GM21390 (cell line): ENCODE measurements around the gene NDST3.

Experiments
- ATAC-seq: cut with Tn5 transposase; IDR thresholded peaks from one replicate; pipeline ENCODE4 v1.9.1; 2021; ENCODE audit not compliant: unreplicated experiment

The NDST3 gene

DNA sequence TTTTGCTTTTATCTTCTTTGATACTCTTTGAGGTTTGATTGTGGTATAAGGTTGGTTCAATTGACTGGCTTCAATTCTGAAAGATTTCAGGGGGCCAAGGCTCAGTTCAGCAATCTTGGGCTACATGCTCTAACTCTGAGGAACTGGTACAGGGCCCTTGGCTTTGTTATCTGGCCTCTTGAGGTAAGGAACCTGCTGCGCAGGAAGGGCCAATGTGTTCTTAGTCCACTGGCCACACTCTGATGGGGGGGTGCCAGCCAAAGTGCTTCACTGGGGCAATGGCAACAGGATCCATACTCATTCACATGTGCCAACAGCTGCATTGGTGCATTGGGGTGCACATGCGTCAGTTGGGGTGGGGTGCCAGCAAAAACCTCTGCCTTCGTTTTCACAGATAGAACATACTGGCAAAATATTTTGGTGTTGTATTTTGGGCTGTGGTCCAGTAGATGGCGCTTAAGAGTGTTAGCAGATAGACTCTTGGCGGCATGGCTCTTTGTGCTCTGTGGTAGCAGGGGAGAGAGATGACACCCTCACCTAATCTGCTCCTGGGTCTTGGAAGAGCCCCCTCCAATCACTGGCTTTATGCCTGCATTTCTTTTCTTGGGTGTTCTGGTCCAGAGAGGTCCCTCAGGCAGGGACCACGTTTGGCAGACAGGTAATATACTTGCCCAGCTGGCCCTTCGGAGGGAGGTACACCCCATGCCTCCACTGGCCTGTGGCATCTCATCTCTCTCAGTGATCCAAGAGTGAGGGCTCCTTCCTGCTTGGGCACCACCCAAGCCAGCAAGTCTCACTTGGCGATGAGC is 42.9 kb downstream of the NDST3 start:
- peak; percentile 86 for ATAC-seq

DNA sequence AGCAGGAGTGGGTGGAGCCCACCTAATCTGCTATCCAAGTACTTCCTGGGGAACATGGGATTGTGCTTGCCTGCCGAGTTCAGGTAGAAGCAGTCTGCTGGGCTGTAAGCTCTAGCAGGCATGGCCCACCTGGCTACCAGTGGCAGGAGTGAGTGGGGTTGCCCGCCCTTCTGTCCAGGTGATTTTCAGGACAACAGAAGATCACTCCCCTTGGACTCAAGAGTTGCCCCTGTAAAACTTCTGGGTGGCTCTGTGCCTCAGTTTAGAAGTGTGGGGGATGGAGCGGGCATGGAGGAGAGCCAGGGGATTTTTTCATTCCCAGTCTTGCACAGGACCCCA is 43.5 kb downstream of the NDST3 start:
- ATAC-seq, result no peak

DNA sequence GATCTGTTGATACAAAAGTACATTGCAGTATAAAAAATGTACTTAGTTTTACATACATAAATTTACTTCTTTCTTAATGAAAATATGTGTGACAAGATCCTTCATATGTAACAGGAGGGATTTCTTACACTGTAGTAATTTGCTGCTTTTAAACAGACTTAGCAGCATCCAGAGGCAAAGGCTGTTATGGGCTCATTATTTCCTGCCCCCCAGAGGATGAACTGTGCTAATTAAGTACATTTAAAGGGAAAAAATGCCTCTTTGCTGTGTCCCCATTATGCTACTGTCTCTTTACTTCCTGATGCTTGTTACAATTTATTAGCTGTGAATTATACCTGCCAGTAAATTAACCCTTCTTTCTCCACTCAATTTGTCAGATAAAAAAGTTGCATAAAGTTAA is 47.1 kb downstream of the NDST3 start:
- ATAC-seq, result no peak

DNA sequence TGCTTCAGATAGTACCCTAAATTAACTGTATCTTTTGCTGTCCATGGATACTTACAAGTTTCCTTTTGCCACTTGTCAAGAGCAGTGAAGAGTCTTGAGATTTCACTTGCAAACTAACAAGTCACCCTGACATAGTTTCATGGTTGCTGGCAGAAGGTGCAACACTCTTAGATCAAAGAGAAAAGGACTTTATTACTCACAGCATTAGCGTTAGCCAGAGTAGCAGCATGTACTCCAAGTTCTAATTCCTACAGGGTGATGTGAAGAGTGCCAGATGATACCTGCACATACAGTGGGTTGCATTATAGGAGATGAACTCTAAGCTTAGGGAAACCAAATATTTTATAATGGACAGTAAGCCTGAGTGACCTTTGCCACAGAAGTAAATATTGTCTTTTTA is 47.9 kb downstream of the NDST3 start:
- ATAC-seq, result no peak

DNA sequence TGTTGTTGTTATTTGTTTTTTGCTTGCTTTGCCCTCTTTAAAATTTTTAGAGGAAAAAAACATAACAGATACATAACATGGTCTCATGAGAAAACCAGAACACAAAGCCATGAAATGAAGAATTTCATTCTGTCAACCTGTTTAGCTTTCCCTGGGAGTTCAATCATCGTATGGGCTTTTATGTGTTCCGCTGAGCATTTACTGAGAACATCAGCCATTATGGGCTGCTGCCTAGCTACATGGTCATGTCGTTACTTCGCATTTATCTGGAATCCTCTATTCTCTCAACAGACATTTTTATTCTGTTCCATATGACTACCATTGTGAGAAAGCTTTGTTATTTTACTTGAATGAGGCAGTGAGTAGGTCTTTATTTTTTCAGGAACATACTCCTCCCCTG is 51.4 kb downstream of the NDST3 start:
- ATAC-seq, result no peak

DNA sequence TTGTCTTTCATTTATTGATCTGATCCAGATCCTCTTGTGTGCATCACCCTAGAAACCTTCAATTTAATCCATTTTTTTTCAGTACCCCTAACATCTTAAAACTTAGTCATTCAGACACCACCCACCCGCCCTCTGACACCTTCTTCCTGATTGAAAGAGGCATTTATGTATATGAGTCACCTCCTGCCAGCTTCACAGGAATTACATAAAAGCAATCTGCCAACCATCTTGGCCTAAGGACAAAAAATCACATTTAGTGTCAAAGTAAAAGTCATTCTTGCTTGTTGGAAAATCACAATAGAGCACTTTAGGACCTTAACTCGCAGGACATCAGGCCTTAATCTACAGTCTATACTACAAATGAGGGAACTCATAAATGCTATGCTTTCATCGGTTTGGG is 52.1 kb downstream of the NDST3 start:
- no peak for ATAC-seq

DNA sequence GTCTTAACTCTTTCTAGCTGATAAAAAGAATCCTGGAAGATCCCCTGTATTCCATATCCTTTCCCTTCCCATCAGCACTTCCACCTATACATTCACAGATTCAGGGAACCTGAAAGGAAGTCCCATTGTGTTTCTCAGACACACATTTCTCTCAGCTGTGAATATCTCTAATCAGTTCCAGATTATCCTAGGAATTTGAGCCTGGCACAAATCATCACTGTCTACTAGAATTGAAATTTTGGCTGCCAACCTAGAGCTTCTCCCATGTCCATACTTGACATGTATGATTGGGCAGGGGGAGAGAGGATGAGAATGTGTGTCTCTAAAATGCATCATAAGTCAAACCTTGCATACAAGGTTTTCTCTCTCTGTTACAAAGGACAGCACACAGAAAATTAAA is 53.1 kb downstream of the NDST3 start:
- ATAC-seq, result no peak

DNA sequence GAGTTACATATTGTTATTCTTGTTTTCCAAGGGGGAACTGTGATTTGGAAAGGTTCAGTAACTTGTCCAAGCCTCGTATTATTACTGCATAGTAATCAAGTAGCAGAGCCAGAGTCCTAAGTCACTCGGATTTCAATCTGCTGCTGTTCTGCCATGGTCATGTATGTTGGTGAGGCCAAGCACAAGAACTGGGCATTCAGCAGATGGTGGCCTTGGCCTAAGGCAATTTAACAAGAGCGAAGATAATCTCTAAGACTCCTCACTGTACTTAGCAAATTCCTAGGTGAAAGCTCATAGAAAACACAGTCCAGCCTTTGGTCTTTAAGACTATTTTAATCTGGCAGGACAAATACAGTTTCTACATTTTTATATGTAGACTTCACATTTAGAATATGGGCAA is 64.8 kb downstream of the NDST3 start:
- ATAC-seq, result no peak

DNA sequence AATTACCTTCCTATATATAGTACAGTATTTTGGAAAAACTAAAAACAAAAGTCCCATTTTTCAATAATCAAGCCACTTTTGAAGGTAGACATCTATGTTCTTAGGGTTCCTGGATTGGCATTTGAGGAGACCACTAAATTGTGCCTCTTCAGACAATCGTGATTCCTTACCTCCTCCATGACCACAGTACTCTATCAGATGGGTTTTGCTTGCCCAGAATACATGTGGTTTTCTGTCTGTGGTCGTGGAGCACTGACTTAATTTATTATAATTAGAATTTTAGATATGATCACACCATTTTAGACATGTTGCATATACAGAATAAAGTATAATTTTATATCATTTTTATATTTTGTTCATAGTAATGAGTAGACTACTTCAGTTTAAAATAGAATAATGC is 67.9 kb downstream of the NDST3 start:
- no peak for ATAC-seq

DNA sequence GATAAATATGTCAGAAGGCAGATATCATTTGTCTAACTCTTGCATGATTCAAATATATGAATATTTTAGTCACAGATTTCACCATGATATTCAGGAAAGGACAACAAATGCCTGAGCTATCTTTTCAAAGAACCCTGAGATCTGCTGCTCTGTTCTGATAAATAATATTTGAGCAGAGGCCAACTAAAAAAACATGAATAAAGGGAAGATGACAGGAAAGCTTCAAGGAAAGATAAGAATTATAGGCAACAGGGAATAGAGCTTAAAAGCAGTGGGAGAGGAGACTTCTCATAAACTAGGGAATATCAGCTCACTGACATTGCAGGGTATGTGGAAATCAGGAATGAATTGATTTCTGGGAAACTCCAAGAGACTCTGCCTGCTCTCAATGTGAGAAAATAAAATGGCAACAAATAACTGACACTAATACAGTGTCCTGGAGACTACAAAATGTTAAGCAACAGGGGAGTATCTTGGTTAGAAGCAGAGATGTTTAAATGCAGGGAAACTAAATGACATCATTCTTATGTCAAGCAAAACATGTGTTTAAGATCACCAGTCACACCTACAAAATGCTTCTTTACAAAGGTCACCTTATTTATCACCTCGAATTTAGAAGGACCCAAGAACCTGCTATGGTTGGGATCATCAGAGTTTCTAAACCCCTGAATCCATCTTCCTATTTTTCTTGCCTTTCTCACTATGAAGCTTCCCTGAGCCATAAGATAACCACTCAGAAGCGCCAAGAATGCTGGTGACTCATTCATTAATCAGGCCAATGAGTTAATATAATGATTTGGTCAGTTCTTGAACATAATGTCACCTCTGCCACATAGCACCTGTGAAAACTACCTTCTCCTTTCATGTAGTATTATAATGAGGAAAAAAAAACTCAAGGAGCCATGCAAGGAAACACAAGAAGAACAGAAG is 78.1 kb downstream of the NDST3 start:
- ATAC-seq, result no peak

DNA sequence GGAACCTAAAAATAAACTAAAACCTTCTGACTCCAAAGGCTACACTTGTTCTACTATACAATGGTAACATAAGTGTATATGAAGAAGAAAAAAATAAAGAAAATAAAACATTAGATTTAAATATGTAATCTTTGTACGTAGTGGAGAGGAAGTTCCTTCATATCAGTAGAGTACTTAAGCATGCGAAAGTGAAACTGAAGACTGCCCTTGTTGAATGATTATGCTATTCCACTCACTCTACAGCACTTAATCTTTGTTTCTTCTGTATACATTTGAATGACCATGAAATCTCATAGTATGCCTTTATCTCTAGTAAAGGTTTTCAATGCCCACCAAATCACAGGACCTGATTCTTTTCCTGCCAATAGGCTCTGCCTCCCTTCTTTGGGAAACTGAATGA is 78.9 kb downstream of the NDST3 start:
- ATAC-seq, result peak; percentile 90

DNA sequence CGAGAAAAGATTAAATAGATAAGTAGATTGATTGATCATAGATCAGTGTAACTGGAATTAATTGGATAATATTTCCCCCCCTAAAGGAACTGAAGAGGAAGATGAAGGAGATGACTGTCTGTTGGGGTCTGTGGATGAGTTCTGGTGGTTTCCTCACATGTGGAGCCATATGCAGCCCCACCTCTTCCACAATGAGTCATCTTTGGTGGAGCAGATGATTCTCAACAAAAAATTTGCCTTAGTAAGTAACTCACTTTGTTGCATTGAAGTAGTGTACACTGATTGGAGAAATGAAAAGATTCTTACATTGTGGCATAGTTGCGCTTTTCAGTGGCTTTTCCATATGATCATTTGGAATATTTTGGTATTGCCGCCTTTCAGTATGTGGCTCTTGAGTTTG is 80.4 kb downstream of the NDST3 start:
- no peak for ATAC-seq

DNA sequence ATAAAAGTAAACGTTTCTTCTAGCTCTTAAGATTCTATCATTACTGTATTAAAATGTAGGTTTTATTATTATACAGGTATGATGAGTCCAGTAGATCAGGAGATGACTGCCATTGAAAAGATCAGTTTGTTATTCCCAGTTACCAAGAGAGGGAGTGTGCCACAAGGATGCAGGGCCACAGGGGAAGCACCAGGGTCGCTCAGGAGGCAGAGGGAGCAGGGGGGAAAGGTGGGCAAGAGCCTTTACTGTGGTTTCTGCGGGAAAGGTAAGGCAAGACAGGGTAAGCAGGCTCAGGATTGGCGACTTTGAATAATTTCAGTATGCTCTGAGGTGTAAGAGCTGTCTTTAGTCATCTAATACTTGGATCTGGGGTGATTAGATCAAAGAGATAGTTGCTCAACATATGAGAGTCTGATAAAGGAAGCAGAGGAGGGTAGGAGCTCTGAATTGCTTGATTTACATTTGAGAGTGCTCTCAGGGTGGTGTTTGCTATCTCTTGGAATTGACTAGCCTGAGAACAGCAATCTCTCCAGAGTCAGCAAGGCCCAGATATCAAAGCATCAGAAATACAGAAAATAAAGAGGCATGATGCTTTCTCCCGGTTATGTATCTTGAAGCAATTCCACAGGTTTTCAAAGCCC is 86.0 kb downstream of the NDST3 start:
- ATAC-seq, result no peak

DNA sequence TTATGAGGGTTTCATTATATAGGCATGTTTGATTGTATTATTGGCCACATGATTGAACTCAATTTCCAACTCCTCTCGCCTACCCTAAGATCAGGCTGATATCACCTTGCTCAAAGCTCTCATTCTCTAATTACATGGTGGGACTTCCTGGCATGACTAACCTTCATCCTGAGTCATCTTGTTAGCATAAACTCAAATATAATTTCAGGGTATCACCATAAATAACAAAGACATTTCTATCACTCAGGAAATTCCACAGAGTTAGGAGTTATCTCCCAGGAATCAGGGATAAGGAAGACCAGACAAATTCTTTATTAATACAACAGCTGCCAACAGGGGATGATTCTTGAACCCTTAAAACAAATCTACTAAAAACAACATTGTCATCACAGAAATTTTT is 90.7 kb downstream of the NDST3 start:
- no peak for ATAC-seq

DNA sequence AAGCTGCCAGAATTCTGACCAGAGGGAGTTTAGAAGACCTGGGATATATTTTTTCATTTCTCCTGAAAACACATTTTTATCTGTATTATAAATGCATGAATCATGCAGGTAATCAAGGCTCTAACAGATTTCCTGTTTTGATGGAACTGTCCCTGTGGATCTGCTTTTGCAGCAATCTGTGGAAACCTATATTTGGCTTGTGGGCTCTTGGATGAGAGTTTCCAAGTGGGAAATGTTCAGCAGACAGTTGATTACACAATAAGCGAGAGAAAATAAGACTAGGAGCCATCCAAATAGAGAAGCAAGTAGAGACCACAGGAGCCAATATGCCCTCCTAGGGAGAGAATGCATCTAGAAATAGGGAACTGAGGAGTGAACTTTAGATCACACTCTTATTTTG is 105.0 kb downstream of the NDST3 start:
- ATAC-seq, result no peak

DNA sequence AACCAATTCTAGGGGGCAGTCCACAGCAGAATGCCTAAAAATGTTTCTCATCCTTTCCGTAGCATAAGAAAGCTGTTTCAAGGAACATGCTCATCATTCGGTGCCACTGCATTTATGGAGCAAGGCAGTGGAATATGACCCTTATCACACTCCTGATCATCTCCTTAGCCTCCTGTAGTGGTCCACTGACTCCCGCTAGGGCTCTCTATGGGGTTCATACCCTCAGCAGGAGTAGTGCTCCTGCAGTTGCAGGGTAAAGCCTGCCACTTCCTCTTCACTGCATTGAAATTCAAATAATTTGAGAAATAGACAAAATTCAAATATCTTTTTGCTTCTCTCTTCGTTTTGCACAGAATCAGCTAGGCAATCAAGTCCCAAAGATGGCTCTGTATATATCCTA is 107.0 kb downstream of the NDST3 start:
- ATAC-seq, result no peak

DNA sequence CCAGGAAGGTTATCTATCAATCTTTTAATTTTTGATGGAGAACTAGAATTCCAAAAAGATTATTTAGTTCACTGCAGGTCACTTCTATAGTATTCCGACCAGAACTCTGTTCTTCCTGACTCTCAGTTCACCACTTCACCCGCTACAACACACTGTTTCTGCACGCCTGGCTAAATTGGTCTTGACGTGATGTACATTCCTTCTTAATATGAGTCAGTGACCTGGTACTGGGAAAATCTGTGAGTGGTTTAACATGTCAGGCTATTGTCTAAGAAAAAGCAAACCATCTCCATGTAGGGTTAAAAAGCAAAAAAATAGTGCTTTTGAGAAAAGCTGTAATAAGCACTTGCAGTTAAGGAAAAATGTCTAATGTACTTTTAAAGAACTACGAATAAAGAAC is 120.4 kb downstream of the NDST3 start:
- ATAC-seq, result no peak

DNA sequence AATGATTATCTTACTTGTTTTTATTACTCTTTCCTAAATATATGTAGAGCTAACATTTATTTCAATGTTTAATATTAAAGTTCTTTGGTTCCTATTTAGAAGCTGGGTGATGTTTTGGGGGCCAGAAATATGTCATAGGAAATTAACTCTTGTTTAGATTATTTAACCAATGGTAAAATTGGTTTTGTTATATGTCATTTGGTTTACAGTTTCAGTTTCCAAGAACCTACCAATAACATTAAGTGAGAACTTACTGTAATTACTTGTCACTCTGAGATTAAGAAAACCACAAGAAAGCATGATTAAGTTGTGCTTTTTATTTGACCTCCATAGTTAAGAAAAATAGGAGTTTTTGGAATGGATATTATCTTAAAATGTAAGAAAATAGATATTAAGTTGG is 121.2 kb downstream of the NDST3 start:
- ATAC-seq, result no peak

DNA sequence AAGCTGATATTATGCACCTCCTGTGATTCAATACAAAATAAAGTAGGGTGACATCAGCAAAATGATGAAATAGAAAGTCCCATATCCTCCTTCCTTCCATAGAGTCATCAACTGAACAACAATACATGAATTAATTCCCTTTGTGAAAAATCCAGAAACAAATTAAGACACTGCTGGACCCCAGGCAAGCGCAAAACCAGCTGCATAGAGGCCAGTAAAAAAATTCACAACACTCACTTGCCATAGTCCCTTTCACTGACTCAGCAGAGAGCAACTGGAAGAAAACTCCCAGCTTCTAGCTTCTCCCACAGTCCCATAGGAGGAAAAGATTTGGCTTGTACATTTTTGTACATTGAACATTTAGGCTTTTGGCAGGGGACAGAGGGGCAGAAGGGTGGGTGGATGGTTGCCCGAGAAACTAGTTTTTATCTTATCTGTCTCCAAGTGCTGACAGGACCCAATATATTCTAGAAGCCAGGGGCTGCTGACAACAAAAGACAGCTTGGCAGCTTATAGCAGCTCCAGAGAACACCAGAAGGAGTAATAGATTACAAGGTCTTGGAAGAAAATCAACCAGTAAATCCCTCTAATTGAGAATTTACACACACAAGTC is 124.6 kb downstream of the NDST3 start:
- no peak for ATAC-seq

DNA sequence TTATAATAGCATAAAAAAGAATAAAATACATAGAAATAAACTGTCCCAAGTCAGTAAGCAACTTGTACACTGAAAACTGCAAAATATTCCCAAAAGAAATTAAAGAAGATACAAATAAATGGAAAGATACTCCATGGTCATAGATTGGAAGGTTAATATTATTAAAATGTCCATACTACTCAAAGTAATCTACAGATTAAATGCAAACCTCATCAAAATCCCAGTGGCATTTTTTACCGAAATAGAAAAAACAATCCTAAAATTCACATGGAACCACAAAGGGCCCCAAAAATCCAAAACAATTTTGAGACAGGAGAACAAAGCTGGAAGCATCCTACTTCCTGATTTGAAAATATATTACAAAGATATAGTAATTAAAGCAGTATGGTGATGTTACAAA is 133.0 kb downstream of the NDST3 start:
- no peak for ATAC-seq

DNA sequence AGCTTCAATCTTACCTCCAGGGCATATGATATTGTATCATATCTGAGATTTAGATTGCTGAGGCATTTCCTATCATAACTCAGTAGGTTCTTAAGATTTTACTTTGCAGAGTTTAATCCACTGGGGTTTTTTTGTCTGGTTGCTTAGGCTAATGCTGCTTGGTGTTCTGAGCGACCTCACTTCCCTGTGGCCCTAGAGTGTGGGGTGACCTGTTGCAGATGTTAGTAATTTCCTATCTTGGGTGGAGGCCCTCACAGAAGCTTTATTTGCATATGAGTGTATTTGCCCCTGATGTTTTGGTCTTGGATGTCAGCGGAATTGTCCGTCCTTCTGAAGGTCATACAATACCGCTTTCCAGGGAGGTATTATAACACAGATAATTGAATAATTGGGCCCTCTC is 137.1 kb downstream of the NDST3 start:
- ATAC-seq, result no peak

DNA sequence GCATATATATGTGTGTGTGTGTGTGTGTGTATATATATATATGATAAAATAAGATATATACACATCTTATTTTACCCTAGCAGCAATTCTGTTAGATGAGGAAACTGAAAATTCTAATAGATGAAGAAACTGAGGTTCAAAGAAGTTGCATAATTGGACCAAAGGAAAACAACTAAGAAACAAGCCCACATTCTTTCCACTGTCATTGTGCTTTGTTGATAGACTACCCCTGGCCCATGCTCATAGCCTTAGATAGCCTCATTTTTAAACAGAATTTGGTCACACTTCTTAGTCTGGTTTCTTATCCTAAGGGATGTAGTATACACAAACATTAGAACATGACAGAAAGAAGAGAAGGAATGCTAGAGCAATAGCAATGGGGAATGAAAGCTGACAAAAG is 138.8 kb downstream of the NDST3 start:
- ATAC-seq, result no peak
